SJSA1 (cell line): ENCODE data around the gene CHST7. TPM values are rescaled to one million over a fixed set of nuclear protein-coding genes. Genes with fewer than 3 reads are reported as not detected.
A peak's percentile ranks its signal among the peaks of the same experiment; 100 is the strongest.

Experiments
- DNase-seq, 2 experiments: peaks; one replicate each; pipeline ENCODE4 v3.0.0-alpha.2; 2015 to 2020; ENCODE audit warnings: low spot score in 2 of 2, low read depth in 1 of 2
- H3K27ac ChIP-seq: fragments of 250-450 bp; sonication (Bioruptor Pico); 2 replicates; pipeline ENCODE4 v1.5.1; 2020; ENCODE audit warnings: mild to moderate bottlenecking, moderate library complexity
- H3K27me3 ChIP-seq: fragments of 250-450 bp; sonication (Bioruptor Pico); replicated peaks from 2 replicates; pipeline ENCODE4 v1.5.1; 2020; ENCODE audit warnings: mild to moderate bottlenecking, moderate library complexity
- H3K36me3 ChIP-seq: fragments of 250-450 bp; sonication (Bioruptor Pico); 2 replicates; pipeline ENCODE4 v1.5.1; 2020; ENCODE audit warnings: mild to moderate bottlenecking
- H3K4me1 ChIP-seq: fragments of 250-450 bp; sonication (Bioruptor Pico); replicated peaks from 2 replicates; pipeline ENCODE4 v1.6.1; 2021; ENCODE audit warnings: mild to moderate bottlenecking
- H3K4me3 ChIP-seq: fragments of 250-450 bp; sonication (Bioruptor Pico); 2 replicates; pipeline ENCODE4 v1.5.1; 2020; ENCODE audit warnings: mild to moderate bottlenecking
- H3K9me3 ChIP-seq: fragments of 250-450 bp; sonication (Bioruptor Pico); replicated peaks from 2 replicates; pipeline ENCODE4 v1.5.1; 2020; ENCODE audit warnings: mild to moderate bottlenecking
- total RNA-seq: library from RNA; depleted of rRNA; stranded (reverse); fragments of >200 nt; shearing (Covaris generic); gene quantifications from 2 replicates; pipeline ENCODE4 v1.2.3, GENCODE V29; 2014

Gene CHST7
- total RNA-seq, 1 experiment from 2014 or later: 15.3 TPM

GRCh38 chrX:46579250-46579649, 5.7 kb downstream of the CHST7 start:
- no peak for DNase-seq
- H3K27me3 ChIP-seq: no peaks in the 10 kb centered on the region

GRCh38 chrX:46580613-46581012, 7.0 kb downstream of the CHST7 start:
- Histone ChIP-seq H3K27ac (no peak overlapping the region), H3K36me3 (no peaks in the 10 kb centered on the region), H3K4me1 (peaks cover 54% of the 10 kb centered on the region), H3K27me3 (no peaks in the 10 kb centered on the region), H3K9me3 (no peaks in the 10 kb centered on the region), H3K4me3 (no peak overlapping the region)
- DNase-seq: no peak

More at GRCh38 chrX:46579250-46579649, 5.7 kb downstream of the CHST7 start:
- no peak overlapping the region for H3K4me3 ChIP-seq
- H3K9me3 ChIP-seq: no peaks in the 10 kb centered on the region
- H3K4me1 ChIP-seq: peaks cover 62% of the 10 kb centered on the region
- H3K36me3 ChIP-seq: no peaks in the 10 kb centered on the region
- H3K27ac ChIP-seq: no peak overlapping the region

DNA sequence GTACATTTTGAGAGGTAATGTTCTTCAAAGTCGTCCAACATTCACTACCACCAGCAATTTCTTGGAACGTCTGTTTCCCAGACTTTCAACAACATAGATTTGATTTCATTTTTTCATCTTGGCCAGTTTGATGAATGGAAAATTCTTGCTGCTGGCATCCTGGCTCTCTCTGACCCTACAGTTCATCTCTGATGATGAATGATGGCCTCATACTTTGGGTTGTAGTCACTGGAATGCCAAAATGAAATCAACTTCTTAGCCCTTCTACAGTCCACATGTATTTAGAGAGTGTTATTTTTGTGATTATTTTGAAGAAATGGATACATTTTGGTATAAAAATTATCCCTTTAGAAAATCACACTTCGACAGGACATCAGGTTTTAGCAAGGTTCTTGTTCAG, 8.8 kb downstream of the CHST7 start:
- H3K27me3 ChIP-seq: no peaks in the 10 kb centered on the region
- DNase-seq: peak in 1 of 2 experiments; percentile 58
- H3K36me3 ChIP-seq: no peaks in the 10 kb centered on the region
- no peaks in the 10 kb centered on the region for H3K9me3 ChIP-seq
- peak overlapping the region; percentile 100 for H3K27ac ChIP-seq
- no peak overlapping the region for H3K4me3 ChIP-seq
- H3K4me1 ChIP-seq: peaks cover 56% of the 10 kb centered on the region

GRCh38 chrX:46582966-46583365, 9.4 kb downstream of the CHST7 start:
- Histone ChIP-seq H3K27ac (peak overlapping the region; percentile 100), H3K36me3 (no peaks in the 10 kb centered on the region), H3K27me3 (no peaks in the 10 kb centered on the region), H3K4me1 (peaks cover 56% of the 10 kb centered on the region), H3K4me3 (no peak overlapping the region), H3K9me3 (no peaks in the 10 kb centered on the region)
- DNase-seq: peak; percentile 55 to 85

DNA sequence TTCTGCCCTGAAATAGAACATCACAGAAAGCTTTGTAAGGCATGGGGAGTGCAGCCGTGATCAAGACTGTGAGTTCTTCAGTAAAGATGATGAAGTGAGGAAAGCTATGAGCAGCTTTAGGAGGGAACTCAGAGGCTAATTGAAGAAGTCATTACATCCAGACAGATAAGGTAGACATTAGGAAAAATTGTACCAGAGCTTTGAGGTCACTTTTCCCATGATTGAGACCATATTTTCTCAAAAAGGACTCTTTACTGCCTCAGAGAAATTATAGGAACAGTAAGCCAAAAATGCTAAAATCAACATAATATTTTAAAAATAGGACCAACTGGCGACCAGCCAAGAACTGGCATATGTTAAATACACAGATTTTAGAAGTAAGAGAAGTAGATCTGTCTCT, 11.2 kb downstream of the CHST7 start:
- Histone ChIP-seq H3K4me1 (peaks cover 73% of the 10 kb centered on the region), H3K4me3 (no peak overlapping the region), H3K36me3 (no peaks in the 10 kb centered on the region), H3K27ac (no peak overlapping the region), H3K27me3 (no peaks in the 10 kb centered on the region), H3K9me3 (no peaks in the 10 kb centered on the region)
- DNase-seq: no peak

- peak; percentile 44 to 57 for DNase-seq
Observed at GRCh38 chrX:46587158-46587557, 13.6 kb downstream of the CHST7 start.

GRCh38 chrX:46587753-46588171, 14.2 kb downstream of the CHST7 start:
- Histone ChIP-seq H3K27ac (peak overlapping the region; percentile 59), H3K36me3 (no peaks in the 10 kb centered on the region), H3K4me3 (no peak overlapping the region), H3K4me1 (peaks cover 65% of the 10 kb centered on the region), H3K9me3 (no peaks in the 10 kb centered on the region), H3K27me3 (no peaks in the 10 kb centered on the region)
- DNase-seq: peak in 1 of 2 experiments; percentile 18

More at GRCh38 chrX:46587158-46587557, 13.6 kb downstream of the CHST7 start:
- H3K27ac ChIP-seq: peak overlapping the region; percentile 59
- no peak overlapping the region for H3K4me3 ChIP-seq
- H3K9me3 ChIP-seq: no peaks in the 10 kb centered on the region
- no peaks in the 10 kb centered on the region for H3K36me3 ChIP-seq
- peaks cover 71% of the 10 kb centered on the region for H3K4me1 ChIP-seq
- H3K27me3 ChIP-seq: no peaks in the 10 kb centered on the region

DNA sequence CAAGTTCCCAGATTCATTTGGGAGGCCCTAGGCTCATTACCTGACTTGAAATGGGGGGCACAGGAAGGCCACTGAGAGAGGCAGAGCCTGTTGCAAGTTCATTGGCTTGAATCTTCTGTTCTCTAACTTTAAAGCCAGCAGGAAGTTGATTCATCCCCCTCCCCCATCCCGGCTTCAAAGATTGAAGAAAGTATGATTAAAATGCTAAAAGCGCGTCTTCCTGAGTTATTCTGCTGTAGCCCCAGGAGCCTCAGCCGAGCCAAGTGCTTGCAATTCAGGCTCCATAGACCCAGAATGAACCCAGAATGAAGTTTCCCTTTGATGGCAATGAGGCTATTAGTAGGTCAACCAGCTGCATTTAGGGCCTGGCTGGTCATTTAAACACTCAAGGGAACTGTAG, 14.7 kb downstream of the CHST7 start:
- Histone ChIP-seq H3K9me3 (no peaks in the 10 kb centered on the region), H3K27ac (peak overlapping the region; percentile 59), H3K4me1 (peaks cover 63% of the 10 kb centered on the region), H3K4me3 (no peak overlapping the region), H3K36me3 (no peaks in the 10 kb centered on the region), H3K27me3 (no peaks in the 10 kb centered on the region)
- DNase-seq: peak; percentile 56 to 58

GRCh38 chrX:46589977-46590723, 16.6 kb downstream of the CHST7 start:
- Histone ChIP-seq H3K4me1 (peaks cover 48% of the 10 kb centered on the region), H3K4me3 (no peak overlapping the region), H3K36me3 (no peaks in the 10 kb centered on the region), H3K27ac (peak overlapping the region; percentile 54), H3K9me3 (no peaks in the 10 kb centered on the region), H3K27me3 (no peaks in the 10 kb centered on the region)
- peak in 1 of 2 experiments; percentile 50 for DNase-seq

GRCh38 chrX:46595084-46595483, 21.5 kb downstream of the CHST7 start:
- Histone ChIP-seq H3K9me3 (no peaks in the 10 kb centered on the region), H3K27me3 (no peaks in the 10 kb centered on the region), H3K4me1 (peaks cover 5% of the 10 kb centered on the region; the same call in 1 of the 2 replicates), H3K27ac (no peak overlapping the region), H3K4me3 (no peak overlapping the region), H3K36me3 (no peaks in the 10 kb centered on the region)
- no peak for DNase-seq

DNA sequence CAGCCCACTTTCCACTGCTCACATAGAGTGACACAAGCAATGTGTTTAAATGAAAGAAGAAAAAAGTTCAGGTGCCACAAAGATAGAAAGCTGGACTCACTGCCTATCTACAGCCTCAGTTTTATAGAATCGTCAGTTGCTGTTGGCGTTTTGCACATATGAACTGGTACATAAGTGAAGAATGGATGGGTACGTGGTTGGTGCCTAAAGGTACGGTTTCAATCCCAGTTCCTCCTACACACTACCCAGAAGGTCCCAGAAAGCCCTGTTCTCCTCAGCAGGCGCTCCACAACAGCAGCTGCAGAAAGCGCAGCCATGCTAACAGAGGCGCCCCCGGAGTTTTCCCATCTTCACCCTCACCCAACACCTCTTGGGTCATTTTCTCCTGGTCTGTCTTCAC, 23.6 kb downstream of the CHST7 start:
- H3K9me3 ChIP-seq: no peaks in the 10 kb centered on the region
- H3K4me1 ChIP-seq: no peaks in the 10 kb centered on the region
- no peak overlapping the region for H3K27ac ChIP-seq
- no peaks in the 10 kb centered on the region for H3K27me3 ChIP-seq
- no peak for DNase-seq
- no peaks in the 10 kb centered on the region for H3K36me3 ChIP-seq
- H3K4me3 ChIP-seq: no peak overlapping the region

GRCh38 chrX:46597771-46598170, 24.2 kb downstream of the CHST7 start:
- no peaks in the 10 kb centered on the region for H3K9me3 ChIP-seq
- H3K27ac ChIP-seq: no peak overlapping the region
- no peak overlapping the region for H3K4me3 ChIP-seq
- H3K27me3 ChIP-seq: no peaks in the 10 kb centered on the region
- H3K36me3 ChIP-seq: no peaks in the 10 kb centered on the region
- no peaks in the 10 kb centered on the region; the same call in 1 of the 2 replicates for H3K4me1 ChIP-seq
- no peak for DNase-seq

DNA sequence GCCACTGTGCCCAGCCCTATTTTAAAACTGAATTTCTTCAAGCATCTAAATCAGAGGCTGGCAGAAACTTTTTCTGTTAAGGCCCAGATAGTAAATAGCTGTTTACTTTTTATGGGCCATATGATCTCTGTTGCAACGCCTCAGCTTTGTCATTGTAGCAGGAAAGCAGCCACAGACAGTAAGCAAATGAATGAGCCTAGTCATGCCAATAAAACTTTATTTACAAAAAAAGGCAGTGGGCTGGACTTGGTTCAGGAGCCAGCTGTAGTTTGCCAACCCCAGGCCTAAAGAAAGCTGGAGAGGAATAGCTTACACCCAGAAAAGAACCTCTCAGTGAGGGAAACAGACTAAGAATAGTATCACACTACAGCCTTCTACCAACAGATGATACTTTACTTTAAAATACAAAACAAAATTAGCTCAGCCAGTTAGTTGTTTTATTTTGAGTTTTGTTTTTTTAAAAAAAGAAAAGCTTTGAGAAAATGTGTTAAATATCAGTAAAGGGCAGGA, 25.5 kb downstream of the CHST7 start:
- H3K27ac ChIP-seq: no peak overlapping the region
- no peak overlapping the region for H3K4me3 ChIP-seq

GRCh38 chrX:46601283-46601682, 27.7 kb downstream of the CHST7 start:
- Histone ChIP-seq H3K9me3 (no peaks in the 10 kb centered on the region), H3K27ac (no peak overlapping the region), H3K4me1 (no peaks in the 10 kb centered on the region; the same call in 1 of the 2 replicates), H3K27me3 (no peaks in the 10 kb centered on the region), H3K4me3 (no peak overlapping the region), H3K36me3 (no peaks in the 10 kb centered on the region)
- peak in 1 of 2 experiments; percentile 4 for DNase-seq

More for the DNA sequence above, 25.5 kb downstream of the CHST7 start:
- no peaks in the 10 kb centered on the region; the same call in 1 of the 2 replicates for H3K4me1 ChIP-seq
- no peaks in the 10 kb centered on the region for H3K27me3 ChIP-seq
- no peaks in the 10 kb centered on the region for H3K36me3 ChIP-seq
- no peak for DNase-seq
- no peaks in the 10 kb centered on the region for H3K9me3 ChIP-seq
